Heart right ventricle (tissue), 16 donors: Measurements from ENCODE around the gene ANKRD33. TPM values are rescaled to one million over a fixed set of nuclear protein-coding genes. Genes with fewer than 3 reads are reported as not detected.
A peak's percentile ranks its signal among the peaks of the same experiment; 100 is the strongest.

Experiments
- ATAC-seq, 8 donors: fragments of 200-7000 bp; cut with Tn5 transposase; one replicate each; pipeline ENCODE4 v1.9.1; 2020; ENCODE audit warnings: mild to moderate bottlenecking in 8 of 8, moderate library complexity in 8 of 8, moderate number of reproducible peaks in 1 of 8
- DNase-seq, 2 donors: peaks; one replicate each; pipeline ENCODE4 v3.0.0-alpha.2; 2020
- H3K27ac ChIP-seq, 10 donors: fragments of 200-600 bp; sonication (generic) in 2 of 10; one replicate each; pipeline versions ENCODE4 v1.5.0 to v1.8.0; 2020 to 2022; ENCODE audit warnings: mild to moderate bottlenecking in 3 of 10
- H3K27me3 ChIP-seq, 7 donors: fragments of 200-600 bp; one replicate each; pipeline ENCODE4 v1.8.0; 2021 to 2022; ENCODE audit warnings: mild to moderate bottlenecking in 2 of 7
- H3K36me3 ChIP-seq, 9 donors: fragments of 200-600 bp; sonication (generic) in 1 of 9; one replicate each; pipeline versions ENCODE4 v1.5.0 to v1.8.0; 2020 to 2022; ENCODE audit warnings: mild to moderate bottlenecking in 2 of 9
- H3K4me1 ChIP-seq, 9 donors: fragments of 200-600 bp; sonication (generic) in 1 of 9; one replicate each; pipeline versions ENCODE4 v1.5.0 to v1.8.0; 2020 to 2022; ENCODE audit warnings: mild to moderate bottlenecking in 4 of 9
- H3K4me3 ChIP-seq, 10 donors: fragments of 200-600 bp; sonication (generic) in 2 of 10; one replicate each; pipeline versions ENCODE4 v1.5.0 to v1.8.0; 2020 to 2022; ENCODE audit warnings: mild to moderate bottlenecking in 7 of 10, moderate library complexity in 2 of 10
- H3K9me3 ChIP-seq, 11 donors: fragments of 200-600 bp in 10 of 11; sonication (generic) in 2 of 11; one replicate each; pipeline versions ENCODE4 v1.5.0 to v1.8.0; 2013 to 2022; ENCODE audit warnings: mild to moderate bottlenecking in 2 of 11, control low read depth in 1 of 11, moderate library complexity in 1 of 11
- WGBS, 2 donors: extraction: QIAGEN DNeasy Blood & Tissue Kit; methylation state at CpG; one replicate each; pipeline ENCODE4 v1.1.7; 2013; ENCODE audit warnings: inconsistent platforms in 1 of 2; 5-methylcytosine and 5-hydroxymethylcytosine counted together
- intact Hi-C, 10 donors: fragments of 100-400 bp; cut with DNase I; formaldehyde crosslinking; loops; one replicate each; pipeline versions ENCODE4 v1.11.1 to v1.14.2; 2022
- polyA plus RNA-seq, 2 donors: library from polyadenylated mRNA; stranded (reverse); fragments of 200-250 nt; gene quantifications; one replicate each; pipeline ENCODE4 v1.2.3, GENCODE V29; 2013
- total RNA-seq, 10 donors: library from RNA; stranded (reverse); fragmentation: NEBNext Ultra II Directional in 3 of 10; extraction: Animal tissue kit (Norgen Biotek cat#: 25700) in 3 of 10; gene quantifications; one replicate each; pipeline versions ENCODE4 v1.2.1 to v1.2.4, GENCODE V29; 2021 to 2023
- TF ChIP-seq, protein P1 (sequence below), 9 donors: fragments of 200-600 bp; sonication (generic) in 2 of 9; IDR thresholded peaks; one replicate each; pipeline versions ENCODE4 v1.5.0 to v1.8.0; 2021 to 2022; ENCODE audit warnings: antibody characterized with exemption in 9 of 9, mild to moderate bottlenecking in 5 of 9, moderate library complexity in 1 of 9
- donor health status: Arrhythmogenic right ventricular cardiomyopathy.
- donor health status: ischemic (EF 13 %, LVEDD 7.1; RV severe dilation, severe dysfunction).
- donor health status: healthy with polysubstance abuse.
- donor health status: DM: no; HTN: yes; CAD: no.
- donor health status: DM: no; HTN: no; CAD: no.
- donor health status: ischemic (EF 25% LVEDD 6.9; RV normal size, moderate dysfunction).
- donor health status: ischemic (EF 25% LVEDD 5.7; RV mildly dilated, moderate dysfunction).
- donor health status: healthy.
- donor health status: DM: yes; HTN: yes; CAD: no.
- donor health status: Ischemic cardiomyopathy.
- donor health status: ischemic (EF 35%, LVEDD 5.7; RV mildly dilated, moderate dysfunction).
- donor health status: nonischemic (EF 11% LVEDD 7.7; RV severe dilation, severe dysfunction).
- donor health status: DM: yes; HTN: yes; CAD: no.
- donor health status: PGD.
- donor health status: ischemic (EF 29% LVEDD 5.4; RV normal size, mild dysfunction).
- donor health status: nonischemic (EF 23%, LVEDD 6.1; RV moderate dilation, normal function).

The ANKRD33 gene
- total and polyA plus RNA-seq, 12 donors = 0.01 TPM; not detected in 11

- Histone ChIP-seq H3K4me3 (peak overlapping the region; percentile 43 to 72 (median 64)), H3K9me3 (no peaks in the 10 kb centered on the region), H3K4me1 (peaks cover 9 to 55% (median 41%) of the 10 kb centered on the region in 9 donors), H3K36me3 (no peaks in the 10 kb centered on the region), H3K27ac (peak overlapping the region in 9 of 10 donors; percentile 60 to 87 (median 81)), H3K27me3 (peaks cover 9 to 73% (median 55%) of the 10 kb centered on the region in 7 donors)
- intact Hi-C loops = no loop called here
- ATAC-seq (peak; percentile 36 to 71 (median 53)), DNase-seq (peak; percentile 64 to 70)
- TF ChIP-seq, protein P1, sequence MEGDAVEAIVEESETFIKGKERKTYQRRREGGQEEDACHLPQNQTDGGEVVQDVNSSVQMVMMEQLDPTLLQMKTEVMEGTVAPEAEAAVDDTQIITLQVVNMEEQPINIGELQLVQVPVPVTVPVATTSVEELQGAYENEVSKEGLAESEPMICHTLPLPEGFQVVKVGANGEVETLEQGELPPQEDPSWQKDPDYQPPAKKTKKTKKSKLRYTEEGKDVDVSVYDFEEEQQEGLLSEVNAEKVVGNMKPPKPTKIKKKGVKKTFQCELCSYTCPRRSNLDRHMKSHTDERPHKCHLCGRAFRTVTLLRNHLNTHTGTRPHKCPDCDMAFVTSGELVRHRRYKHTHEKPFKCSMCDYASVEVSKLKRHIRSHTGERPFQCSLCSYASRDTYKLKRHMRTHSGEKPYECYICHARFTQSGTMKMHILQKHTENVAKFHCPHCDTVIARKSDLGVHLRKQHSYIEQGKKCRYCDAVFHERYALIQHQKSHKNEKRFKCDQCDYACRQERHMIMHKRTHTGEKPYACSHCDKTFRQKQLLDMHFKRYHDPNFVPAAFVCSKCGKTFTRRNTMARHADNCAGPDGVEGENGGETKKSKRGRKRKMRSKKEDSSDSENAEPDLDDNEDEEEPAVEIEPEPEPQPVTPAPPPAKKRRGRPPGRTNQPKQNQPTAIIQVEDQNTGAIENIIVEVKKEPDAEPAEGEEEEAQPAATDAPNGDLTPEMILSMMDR (IDR thresholded peaks at IDR 0.05) = peak in 3 of 9 donors; percentile 15 to 25 (median 22)
- 1% methylated on average over 59 of the region's 59 CpGs for WGBS, 2 donors
Observed at GRCh38 chr12:51846911-51847642, 40.8 kb upstream of the ANKRD33 start.

DNA sequence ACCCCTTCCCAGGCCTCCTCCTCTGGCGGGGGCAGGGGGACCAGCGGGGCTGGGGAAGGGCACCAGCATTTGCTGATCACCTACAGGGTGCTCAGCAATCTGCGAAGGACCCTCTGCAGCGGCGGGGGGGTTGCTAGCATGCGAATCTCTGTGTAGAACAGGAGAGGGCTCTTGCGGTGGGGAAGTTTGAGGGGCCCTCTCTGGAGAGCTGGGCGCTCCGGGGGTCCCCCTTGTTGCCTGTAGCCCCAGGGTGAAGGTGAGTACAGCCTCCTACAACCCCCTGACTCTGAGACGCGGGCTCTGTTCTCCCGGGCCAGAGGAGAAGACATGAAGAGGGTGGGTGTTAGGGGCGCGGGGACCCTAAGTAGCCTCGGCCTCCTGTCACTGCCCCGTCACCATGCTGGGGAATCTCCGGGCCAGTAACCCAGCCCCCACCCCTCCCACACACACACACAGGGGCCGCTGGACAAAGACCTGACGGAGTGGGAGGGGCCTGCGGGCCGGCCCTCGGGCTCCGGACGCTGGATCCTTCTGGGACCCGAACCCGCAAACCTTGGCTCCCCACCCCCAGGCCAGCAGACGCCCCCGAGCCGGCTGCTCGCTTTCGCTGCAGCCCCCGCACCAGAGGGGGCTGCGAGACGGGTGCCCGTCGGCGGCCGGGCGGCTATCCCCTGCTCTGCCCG is 40.1 kb upstream of the ANKRD33 start:
- ATAC-seq (peak; percentile 19 to 61 (median 44)), DNase-seq (peak; percentile 46)
- peaks cover 9 to 69% (median 49%) of the 10 kb centered on the region in 7 donors for H3K27me3 ChIP-seq
- TF ChIP-seq, protein P1 (IDR thresholded peaks at IDR 0.05) = no peak
- 0 to 1% methylated on average over 38 to 40 of the region's 40 CpGs for WGBS, 2 donors
- intact Hi-C loops = no loop called here
- H3K4me3 ChIP-seq = peak overlapping the region; percentile 43 to 72 (median 64)
- H3K4me1 ChIP-seq = peaks cover 9 to 58% (median 45%) of the 10 kb centered on the region in 9 donors
- peak overlapping the region; percentile 29 to 87 (median 80) for H3K27ac ChIP-seq
- no peaks in the 10 kb centered on the region for H3K9me3 ChIP-seq
- no peaks in the 10 kb centered on the region for H3K36me3 ChIP-seq

DNA sequence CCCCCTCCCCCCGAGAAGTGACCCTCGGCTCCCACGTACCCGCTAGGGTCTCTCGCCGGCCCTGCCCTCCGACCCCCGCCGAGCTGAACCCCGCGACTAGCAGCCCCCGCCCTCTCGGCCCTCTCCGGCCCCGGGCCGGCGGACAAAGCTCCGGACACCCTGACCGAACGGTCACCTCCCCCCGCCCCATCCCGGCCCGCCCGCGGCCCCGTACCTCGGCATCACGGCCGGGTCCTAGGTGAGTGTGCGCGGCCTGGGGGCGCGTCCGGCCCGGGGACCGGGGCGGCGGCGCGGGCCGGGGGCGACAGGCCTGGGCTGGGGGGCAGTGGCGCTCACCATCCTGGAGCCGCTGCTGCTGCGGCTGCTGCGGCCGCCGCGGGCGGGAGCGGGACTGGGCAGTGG is 39.6 kb upstream of the ANKRD33 start, which contains the start of gene FIGNL2:
FIGNL2 (minus strand) TSS at position 393 of the 402 bp plus-strand sequence. CDS start 26,305 bp downstream, outside the sequence.
- intact Hi-C loops = no loop called here
- Histone ChIP-seq H3K4me3 (peak within 1 kb of the TSS; percentile 43 to 72 (median 64)), H3K4me1 (peaks cover 9 to 62% (median 45%) of the 10 kb centered on the region in 9 donors), H3K27me3 (peaks cover 9 to 66% (median 48%) of the 10 kb centered on the region in 7 donors), H3K36me3 (no peaks in the 10 kb centered on the region), H3K27ac (peak within 1 kb of the TSS; percentile 35 to 87 (median 80)), H3K9me3 (no peaks in the 10 kb centered on the region)
- TF ChIP-seq, protein P1 (IDR thresholded peaks at IDR 0.05) = no peak
- DNase-seq (no peak), ATAC-seq (no peak)
- 1% methylated on average over 26 to 51 of the region's 51 CpGs for WGBS, 2 donors
